Muscle of back (tissue), 11 donors: ENCODE results near the gene MYT1. TPM values are rescaled to one million over a fixed set of nuclear protein-coding genes. Genes with fewer than 3 reads are reported as not detected.
A peak's percentile ranks its signal among the peaks of the same experiment; 100 is the strongest.

Experiments
- DNase-seq, 3 donors: peaks; one replicate each; pipeline versions ENCODE4 v3.0.0 to v3.0.0-alpha.2; 2013
- polyA plus RNA-seq, 10 donors: library from polyadenylated mRNA; unstranded; fragments of 120-200 nt; gene quantifications; one replicate each; pipeline ENCODE4 v1.2.1, GENCODE V29; 2013; ENCODE audit not compliant: insufficient read length in 10 of 10

MYT1 gene
- polyA plus RNA-seq, 10 donors: 0.05 to 0.78 (median 0.11) TPM

DNA sequence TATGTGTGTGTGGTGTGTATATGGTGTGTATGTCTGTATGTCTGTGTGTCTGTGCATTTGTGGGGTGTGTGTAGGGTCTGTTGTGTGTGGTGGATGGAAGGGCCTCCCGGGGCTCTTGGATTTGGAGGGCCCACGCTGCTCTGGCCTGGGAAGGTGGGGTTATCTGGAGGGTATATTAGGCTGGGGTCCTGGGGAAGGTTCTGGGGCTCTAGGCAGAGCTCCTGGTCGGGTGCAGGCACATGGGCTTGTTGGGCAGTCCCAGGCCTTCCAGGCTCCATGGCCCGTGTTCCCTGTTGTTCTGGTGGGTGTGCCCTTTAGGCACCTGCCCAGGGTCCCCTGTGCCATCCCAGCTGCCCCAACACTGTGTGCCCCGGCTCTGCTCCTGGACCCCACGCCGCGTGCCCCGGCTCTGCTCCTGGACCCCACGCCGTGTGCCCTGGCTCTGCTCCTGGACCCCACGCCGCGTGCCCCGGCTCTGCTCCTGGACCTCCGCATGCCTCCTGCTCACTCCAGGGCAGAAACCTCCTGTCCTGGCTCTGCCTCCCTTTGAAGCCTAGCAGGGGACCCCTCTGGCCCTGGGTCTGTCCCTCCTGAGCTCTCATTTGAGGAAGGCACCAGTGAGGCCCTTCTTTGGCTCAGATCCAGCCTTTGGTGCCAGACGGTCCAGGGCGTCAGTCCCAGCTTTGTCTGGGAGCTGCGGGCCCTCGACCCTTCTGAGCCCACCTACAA is 10.2 kb upstream of the MYT1 start:
- DNase-seq: no peak

- no peak for DNase-seq
Observed at GRCh38 chr20:64154590-64155257, 9.5 kb upstream of the MYT1 start.

GRCh38 chr20:64155258-64156135 is 8.8 kb upstream of the MYT1 start:
- no peak for DNase-seq

GRCh38 chr20:64156136-64156885 is 7.9 kb upstream of the MYT1 start:
- DNase-seq: no peak

DNA sequence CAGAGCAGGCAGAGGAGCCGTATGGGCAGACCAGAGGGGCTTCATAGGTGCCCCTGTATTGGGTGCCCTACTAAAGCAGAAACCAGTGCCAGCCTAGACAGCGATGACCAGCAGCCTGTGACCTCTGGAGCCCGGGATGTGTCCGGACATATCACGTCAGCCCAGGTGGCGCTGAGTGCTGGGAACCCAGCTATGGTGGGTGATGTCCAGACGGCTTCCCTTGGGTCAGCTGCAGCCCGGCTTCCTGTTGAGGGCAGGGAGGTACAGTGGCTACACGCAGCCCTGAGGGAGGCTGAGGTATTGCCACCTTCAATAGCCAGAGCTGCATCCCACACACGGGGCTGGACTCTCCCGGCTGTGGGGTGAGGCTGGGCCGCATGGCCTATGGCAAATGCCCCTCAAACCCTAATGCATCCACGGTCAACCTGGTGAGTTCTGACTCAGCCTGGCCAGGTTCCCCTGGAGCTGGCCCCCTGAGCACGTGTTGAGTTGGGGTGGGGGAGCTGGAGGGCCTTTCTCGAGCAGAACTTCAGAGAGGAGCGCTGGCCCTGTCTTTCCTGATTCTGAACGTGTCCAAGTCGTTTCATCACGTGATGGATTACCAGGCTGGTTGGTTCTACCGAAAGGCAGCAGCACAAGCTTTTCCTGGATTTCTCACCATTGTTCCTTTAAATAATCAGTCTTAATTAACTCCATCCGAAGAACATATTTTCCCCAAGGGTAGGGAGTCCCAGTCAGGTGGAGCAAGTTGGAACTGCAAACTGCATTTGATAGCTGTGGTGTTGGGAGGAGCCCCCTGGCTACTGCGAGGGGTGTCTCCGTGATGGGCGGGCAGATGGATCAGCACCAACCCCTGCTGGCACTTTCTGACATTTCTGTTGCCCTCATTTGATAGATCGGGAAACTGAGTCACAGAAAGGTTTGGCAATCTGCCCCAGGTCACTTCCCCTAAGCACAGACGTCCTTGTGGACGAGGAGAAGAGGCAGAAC is 7.1 kb upstream of the MYT1 start:
- no peak for DNase-seq

DNA sequence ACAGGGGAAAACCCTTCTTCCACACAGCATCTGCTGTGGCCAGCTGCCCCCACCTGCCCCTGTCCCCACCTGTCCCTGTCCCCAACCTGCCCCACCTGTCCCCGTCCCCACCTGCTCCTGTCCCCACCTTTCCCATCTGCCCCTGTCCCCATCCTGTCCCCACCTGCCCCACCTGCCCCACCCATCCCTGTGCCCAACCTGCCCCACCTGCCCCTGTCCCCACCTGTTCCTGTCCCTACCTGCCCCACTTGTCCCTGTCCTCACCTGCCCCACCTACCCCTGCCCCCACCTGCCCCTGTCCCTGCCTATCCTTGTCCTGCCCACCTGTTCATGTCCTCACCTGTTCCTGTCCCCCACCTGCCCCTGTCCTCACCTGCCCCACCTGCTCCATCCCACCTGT is 6.4 kb upstream of the MYT1 start:
- DNase-seq: no peak

- DNase-seq: no peak
Observed at GRCh38 chr20:64158346-64159285, 5.6 kb upstream of the MYT1 start.

- DNase-seq: no peak
Observed at GRCh38 chr20:64159286-64159680, 5.0 kb upstream of the MYT1 start.

DNA sequence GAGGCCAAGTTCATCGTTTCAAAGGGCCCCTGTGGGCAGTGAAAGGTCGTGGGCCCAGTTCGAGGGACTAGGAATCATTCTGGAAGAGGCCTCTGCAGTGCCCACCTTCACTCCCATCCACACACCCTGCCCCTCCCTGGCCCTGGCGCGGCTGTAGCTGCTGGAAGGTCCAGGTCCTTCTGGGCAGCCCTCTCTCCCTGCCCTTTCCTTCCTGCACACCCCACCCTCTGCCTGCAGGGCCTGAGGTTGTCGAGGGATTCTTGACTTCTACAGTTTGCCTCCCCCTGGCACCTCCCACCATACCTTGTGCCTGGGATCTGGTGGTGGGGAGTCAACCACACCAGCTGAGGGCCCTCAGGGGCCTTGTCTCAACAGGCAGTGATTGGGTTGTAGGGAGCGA is 4.5 kb upstream of the MYT1 start:
- DNase-seq: no peak

- no peak for DNase-seq
Observed at GRCh38 chr20:64160118-64160517, 4.1 kb upstream of the MYT1 start.

GRCh38 chr20:64160526-64161355 is 3.5 kb upstream of the MYT1 start:
- DNase-seq: no peak

DNA sequence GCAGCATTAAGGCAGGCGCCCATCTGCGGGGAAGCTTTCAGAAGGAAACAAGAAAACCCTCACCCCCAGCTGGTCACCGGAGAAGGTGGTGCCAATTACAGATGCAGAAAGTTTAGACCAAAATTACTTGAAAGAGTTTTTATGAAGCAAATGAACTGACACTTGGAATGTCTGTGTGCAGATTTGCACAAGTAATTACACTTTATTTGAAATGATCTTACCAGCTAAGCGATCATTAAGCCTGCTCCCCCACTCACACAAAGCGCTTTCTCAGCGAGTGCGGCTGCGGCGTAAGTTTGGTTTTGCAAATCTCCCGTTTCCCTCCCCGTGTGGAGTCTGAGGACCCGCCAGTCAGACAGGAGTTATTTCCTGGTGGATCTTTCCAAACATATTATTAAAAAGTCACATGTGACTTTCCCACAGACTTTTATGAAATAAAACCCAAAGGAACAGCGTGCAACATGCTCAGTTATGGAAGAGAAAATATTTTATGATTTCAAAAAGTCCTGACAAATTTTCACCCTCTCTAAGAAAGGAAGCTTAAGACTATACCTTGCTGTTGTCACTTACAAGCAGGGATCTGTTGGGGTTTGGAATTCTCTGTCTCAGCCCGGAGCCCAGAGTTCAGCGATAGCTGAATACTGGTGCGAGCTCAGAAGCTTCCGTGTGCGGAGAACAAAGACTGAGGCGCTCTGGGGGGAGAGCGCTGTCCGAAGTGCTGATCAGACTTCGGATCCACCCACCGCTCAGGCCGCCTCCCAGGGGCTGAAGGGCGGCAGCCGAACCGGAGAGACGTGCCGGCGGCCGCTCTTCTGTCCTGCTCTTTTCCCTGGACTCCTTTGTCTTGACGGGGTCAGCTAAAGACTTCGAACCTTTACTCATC is 2.7 kb upstream of the MYT1 start:
- DNase-seq: peak; percentile 42 to 76 (median 75)

GRCh38 chr20:64162239-64162910 is 1.9 kb upstream of the MYT1 start:
- DNase-seq: no peak

GRCh38 chr20:64163776-64164122 is 503 bp upstream of the MYT1 start:
- DNase-seq: no peak

DNA sequence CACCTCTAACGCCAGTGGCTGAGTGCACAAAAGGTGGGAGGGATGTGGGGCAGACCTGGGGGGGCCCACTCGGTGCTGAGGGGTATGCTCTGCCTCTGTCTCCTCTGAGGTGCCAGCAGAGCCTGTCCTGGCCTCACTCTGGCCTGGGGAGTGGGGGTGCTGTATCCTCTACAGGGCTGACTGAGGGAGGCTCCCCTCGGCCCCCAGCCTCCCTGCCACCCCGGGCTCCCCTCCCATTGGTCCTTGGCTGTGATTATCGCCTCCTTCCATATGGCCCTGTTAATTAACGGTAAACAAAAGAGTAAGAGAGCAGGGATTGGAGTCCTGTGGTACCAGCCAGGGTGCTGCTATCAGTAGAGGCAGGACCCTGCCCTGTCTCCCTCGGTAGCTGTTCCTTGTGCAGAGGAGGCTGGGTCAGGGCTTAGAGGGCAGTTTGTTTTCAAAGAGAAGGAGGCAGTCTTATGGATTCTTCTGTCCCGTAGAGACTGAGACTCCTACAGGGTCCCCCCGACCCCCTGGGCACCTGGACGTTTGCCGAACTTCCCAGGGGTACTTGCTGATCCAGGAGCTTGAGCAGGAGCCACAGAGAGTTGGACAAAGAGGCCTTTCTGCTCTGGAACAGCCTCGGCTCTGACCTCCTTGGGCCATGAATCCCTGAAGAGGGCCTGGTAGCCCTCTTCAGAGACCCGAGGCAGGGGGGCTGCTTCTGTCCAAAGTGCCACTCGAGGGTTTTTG is 1.8 kb downstream of the MYT1 start:
- no peak for DNase-seq
